Measurements from ENCODE around the gene CEACAM19. TPM values are rescaled to one million over a fixed set of nuclear protein-coding genes. Genes with fewer than 3 reads are reported as not detected.
"Not testable (repeated sequence)": the region's sequence is repeated elsewhere in the genome, so short reads cannot be mapped to it uniquely, and the experiment has no call there.

CEACAM19 gene
- total and polyA plus RNA-seq, 2 of the 8 experiments (the other 6 are each of a cell fraction or from before 2014, with no cell fraction given), result 3.1 to 3.4 TPM

DNA sequence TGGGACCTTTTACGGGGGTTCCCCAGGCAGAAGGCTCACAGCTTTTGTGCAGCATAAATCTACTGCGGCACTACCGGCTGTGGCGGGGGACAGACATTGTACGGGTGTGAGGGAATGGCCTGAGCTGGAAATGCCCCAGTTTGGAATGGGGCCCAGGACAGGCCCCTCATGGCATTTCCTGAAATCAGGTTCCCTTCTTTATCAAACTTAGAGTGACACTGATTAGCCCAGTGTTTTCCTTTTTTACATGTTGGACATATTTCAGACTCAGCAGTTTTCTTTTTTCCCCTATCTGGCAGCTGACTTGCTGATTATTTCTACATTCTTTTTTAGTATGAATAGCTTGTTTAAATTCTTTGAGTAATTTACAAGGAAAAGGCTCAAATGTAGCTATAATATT, 37.2 kb upstream of the CEACAM19 start:
- POLR2A ChIA-PET (ENCODE audit: partially characterized antibody), result interaction anchor here (1.5 to 1.6 kb wide), 2 partner anchors 9 to 30 kb away, joined by 4 to 6 read pairs; partner anchors contain the start of gene PVR
- H2BK5ac ChIP-seq (ENCODE audit: low read depth, low read length); FAIRE-seq; H3K9ac ChIP-seq (replicated peaks in 1 of 4; ENCODE audit: extremely low read depth in 1 of 4, low read depth in 3 of 4, low read length in 3 of 4); H3K9me3 ChIP-seq (ENCODE audit: insufficient read depth in 2 of 2, low read depth in 1 of 2, low read length in 1 of 2); H3K36me3 ChIP-seq (ENCODE audit: control insufficient read depth in 2 of 4, insufficient read depth in 4 of 4, low read length in 3 of 4); H3K14ac ChIP-seq (ENCODE audit: insufficient read length); H3K79me2 ChIP-seq (ENCODE audit: control insufficient read depth in 1 of 2, insufficient read depth in 2 of 2, low read length in 2 of 2); H4K20me1 ChIP-seq (replicated peaks in 1 of 2; ENCODE audit: control insufficient read depth in 1 of 2, insufficient read depth in 2 of 2, low read length in 2 of 2); H3K27me3 ChIP-seq (replicated peaks in 1 of 4; ENCODE audit: control insufficient read depth in 3 of 4, extremely low read depth in 1 of 4, insufficient read depth in 3 of 4, low read length in 3 of 4); H2BK120ac ChIP-seq (replicated peaks; ENCODE audit: low read depth, low read length); H2AK5ac ChIP-seq (ENCODE audit: low read depth, low read length); H3K27ac ChIP-seq (ENCODE audit: low read depth, low read length); H2BK20ac ChIP-seq (ENCODE audit: low read length); DNase-seq (ENCODE audit: low read depth in 1 of 2, low spot score in 2 of 2); H3K4me3 ChIP-seq (ENCODE audit: extremely low read depth in 1 of 4, insufficient read depth in 2 of 4, low read depth in 3 of 4, low read length in 4 of 4); H2AFZ ChIP-seq (ENCODE audit: low read length); H3K4me2 ChIP-seq (ENCODE audit: insufficient read depth in 1 of 2, low read depth in 2 of 2, low read length in 2 of 2); H3K23ac ChIP-seq (ENCODE audit: insufficient read length); H3K79me1 ChIP-seq (ENCODE audit: low read depth, low read length); H3K4me1 ChIP-seq (replicated peaks in 1 of 4; ENCODE audit: control insufficient read depth in 3 of 4, insufficient read depth in 4 of 4, low read length in 3 of 4); H2BK12ac ChIP-seq (ENCODE audit: low read depth, low read length); H2BK15ac ChIP-seq (ENCODE audit: low read length); H4K8ac ChIP-seq (ENCODE audit: extremely low read depth, insufficient read depth, low read length); H4K91ac ChIP-seq (replicated peaks; ENCODE audit: insufficient read length, low read length); H3K23me2 ChIP-seq (ENCODE audit: low read depth, low read length); H3K18ac ChIP-seq (ENCODE audit: extremely low read depth, low read length); H3K4ac ChIP-seq (replicated peaks; ENCODE audit: insufficient read length, low read depth, low read length); H4K5ac ChIP-seq (ENCODE audit: insufficient read length, low read depth, low read length); H3K56ac ChIP-seq (replicated peaks; ENCODE audit: insufficient read length, low read depth, low read length): not testable (repeated sequence)
- CTCF ChIA-PET (ENCODE audit: partially characterized antibody), result interaction anchor here (0.8 to 3.3 kb wide), 9 partner anchors 10 to 89 kb away, joined by 3 to 13 read pairs (median 5); partner anchors contain the start of gene PVR
- 80% methylated on average over 5 of the region's 5 CpGs; no CpG with 5 or more reads in 1 of the 2 experiments for WGBS, 2 experiments (ENCODE audit: extremely low coverage in 1 of 2, insufficient coverage in 1 of 2, insufficient read length in 1 of 2, insufficient replicate concordance in 2 of 2, low coverage in 1 of 2, low lambda C conversion rate in 2 of 2, missing lambda C conversion rate in 1 of 2)
